K562 (cell line): ENCODE data around the gene SHE. TPM values are rescaled to one million over a fixed set of nuclear protein-coding genes. Genes with fewer than 3 reads are reported as not detected.
A peak's percentile ranks its signal among the peaks of the same experiment; 100 is the strongest.

ENCODE experiments used
- ATAC-seq: fragments of 200-7000 bp; cut with Tn5 transposase; 3 replicates; pipeline ENCODE4 v1.9.1; 2020; ENCODE audit warnings: moderate library complexity
- BruUV-seq: library from RNA; stranded (reverse); fragments of 400-500 nt; replicated peaks from 2 replicates; lab custom pipeline; 2021; lab: Mats Ljungman, UMichigan
- CTCF ChIA-PET: fragments of 300-600 bp; formaldehyde crosslinking; extraction: SDS; loops from one replicate; lab custom pipeline; 2021; ENCODE audit warnings: low intra/inter-chr PET ratio; lab: Yijun Ruan, JAX
- POLR2A ChIA-PET: fragments of 300-600, 350-650 bp; sonication (Branson Sonifier 250); formaldehyde crosslinking; extraction: SDS; loops from one replicate; lab custom pipeline; 2021; ENCODE audit warnings: antibody characterized with exemption, inconsistent platforms; lab: Yijun Ruan, JAX
- DNase-seq, 4 experiments: peaks; one replicate each; pipeline versions ENCODE4 v3.0.0 to v3.0.0-alpha.2; 2011 to 2018; ENCODE audit warnings: low spot score in 3 of 4, mixed read lengths in 3 of 4; ENCODE audit errors: extremely low read depth in 1 of 4
- FAIRE-seq: peaks from 2 replicates; lab custom pipeline; 2011; peaks lifted over from hg19 to GRCh38; lab: Jason Lieb, UNC
- H2AFZ ChIP-seq: 2 replicates; pipeline ENCODE4 v1.6.0; 2011; ENCODE audit warnings: low read depth, low read length, control low read depth, inconsistent platforms
- H3K27ac ChIP-seq: fragments of 200-600 bp; 3 replicates; pipeline ENCODE4 v1.8.0; 2011; ENCODE audit warnings: low read depth, mild to moderate bottlenecking, control low read depth, inconsistent platforms, low read length, moderate library complexity, mixed read lengths; ENCODE audit errors: extremely low read depth
- H3K27me3 ChIP-seq, 2 experiments: fragments of 300-600 bp in 1 of 2; 2 replicates in 1 of 2; 3 replicates in 1 of 2; pipeline versions ENCODE4 v1.6.0 to v1.8.0; 2011; ENCODE audit warnings: inconsistent platforms in 2 of 2, low read length in 2 of 2, mild to moderate bottlenecking in 1 of 2, mixed read lengths in 1 of 2, moderate library complexity in 1 of 2; ENCODE audit not compliant: control insufficient read depth in 2 of 2, insufficient read depth in 2 of 2
- H3K36me3 ChIP-seq: fragments of 300-600 bp; 3 replicates; pipeline ENCODE4 v1.8.0; 2011; ENCODE audit warnings: mild to moderate bottlenecking, low read length, inconsistent platforms; ENCODE audit not compliant: control insufficient read depth, insufficient read depth
- H3K4me1 ChIP-seq, 2 experiments: fragments of 200-600 bp in 1 of 2; replicated peaks in 1 of 2; 2 replicates in 1 of 2; 3 replicates in 1 of 2; pipeline versions ENCODE4 v1.5.1 to v1.8.0; 2011; ENCODE audit warnings: inconsistent platforms in 2 of 2, low read length in 2 of 2, mild to moderate bottlenecking in 1 of 2, mixed read lengths in 1 of 2, moderate library complexity in 1 of 2; ENCODE audit not compliant: control insufficient read depth in 2 of 2, insufficient read depth in 2 of 2
- H3K4me2 ChIP-seq: 2 replicates; pipeline ENCODE4 v1.6.1; 2011; ENCODE audit warnings: low read length, control low read depth, inconsistent platforms, mixed read lengths; ENCODE audit not compliant: insufficient read depth
- H3K4me3 ChIP-seq: fragments of 200-600 bp; sonication (generic), shearing (Covaris generic); 2 replicates; pipeline ENCODE4 v1.5.1; 2016; ENCODE audit warnings: control low read depth, inconsistent platforms
- H3K79me2 ChIP-seq: fragments of 200-600 bp; 3 replicates; pipeline ENCODE4 v1.8.0; 2011; ENCODE audit warnings: low read length, inconsistent platforms; ENCODE audit not compliant: control insufficient read depth, insufficient read depth
- H3K9ac ChIP-seq, 2 experiments: 2 replicates each; pipeline versions ENCODE4 v1.6.0 to v1.6.1; 2011; ENCODE audit warnings: low read depth in 2 of 2, low read length in 2 of 2, control low read depth in 1 of 2, inconsistent platforms in 1 of 2, mild to moderate bottlenecking in 1 of 2, mixed read lengths in 1 of 2; ENCODE audit not compliant: insufficient read depth in 1 of 2
- H3K9me1 ChIP-seq: one replicate; pipeline ENCODE4 v1.6.0; 2011; ENCODE audit warnings: inconsistent platforms, mild to moderate bottlenecking, low read length, moderate library complexity; ENCODE audit not compliant: control insufficient read depth, insufficient read depth
- H3K9me3 ChIP-seq: replicated peaks from 2 replicates; pipeline ENCODE4 v1.5.1; 2011; ENCODE audit warnings: low read depth, low read length, inconsistent platforms; ENCODE audit not compliant: control insufficient read depth, insufficient read depth
- H4K20me1 ChIP-seq: replicated peaks from 2 replicates; pipeline ENCODE4 v1.6.1; 2011; ENCODE audit warnings: low read length, inconsistent platforms, mixed read lengths; ENCODE audit not compliant: control insufficient read depth, insufficient read depth
- BRF1 ChIP-seq: IDR thresholded peaks from 3 replicates; pipeline ENCODE4 v1.6.1; 2011; ENCODE audit warnings: borderline replicate concordance, mild to moderate bottlenecking; ENCODE audit not compliant: insufficient read length; ENCODE audit errors: extremely low read depth
- FOXP4 ChIP-seq: sonication (generic); formaldehyde crosslinking; IDR thresholded peaks from 2 replicates; pipeline ENCODE4 v1.8.0; 2022; ENCODE audit warnings: mild to moderate bottlenecking, missing genetic modification reagents, borderline replicate concordance
- GMEB1 ChIP-seq: fragments of 250-450 bp; sonication (Bioruptor Pico); IDR thresholded peaks from 2 replicates; pipeline ENCODE4 v1.4.0; 2020; ENCODE audit warnings: mild to moderate bottlenecking
- NR2C2 ChIP-seq, 2 experiments: fragments of 200-800 bp in 1 of 2; sonication (Bioruptor generic) in 1 of 2; sonication (generic) in 1 of 2; formaldehyde crosslinking in 1 of 2; IDR thresholded peaks; 2 replicates each; pipeline versions ENCODE4 v1.6.1 to v1.8.0; 2016 to 2022; ENCODE audit warnings: mild to moderate bottlenecking in 1 of 2, missing compliant biosample characterization in 1 of 2, missing genetic modification characterization in 1 of 2, missing genetic modification reagents in 1 of 2
- PTTG1 ChIP-seq: fragments of 450-650 bp; IDR thresholded peaks from 2 replicates; pipeline ENCODE4 v1.6.1; 2016; ENCODE audit warnings: low read depth, mild to moderate bottlenecking, missing genetic modification characterization, missing compliant biosample characterization
- RCOR1 ChIP-seq, 2 experiments: IDR thresholded peaks; 2 replicates each; pipeline ENCODE4 v1.6.1; 2012; ENCODE audit warnings: low read depth in 2 of 2, low read length in 2 of 2, borderline replicate concordance in 1 of 2, improper control_type of control experiment in 1 of 2
- RFX1 ChIP-seq: fragments of 450-650 bp; IDR thresholded peaks from 2 replicates; pipeline ENCODE4 v1.6.1; 2016; ENCODE audit warnings: mild to moderate bottlenecking, moderate library complexity
- U2AF2 ChIP-seq: fragments of 200-400 bp; formaldehyde crosslinking; optimal IDR thresholded peaks from 2 replicates; pipeline ENCODE3; 2017; ENCODE audit warnings: low read depth, mild to moderate bottlenecking, low read length
- ZBTB7A ChIP-seq: IDR thresholded peaks from 2 replicates; pipeline ENCODE4 v1.6.1; 2011; ENCODE audit warnings: low read depth, mild to moderate bottlenecking, low read length, moderate library complexity, borderline replicate concordance; ENCODE audit not compliant: control insufficient read depth
- ZNF584 ChIP-seq: fragments of 200-800 bp; sonication (Bioruptor generic); IDR thresholded peaks from 2 replicates; pipeline ENCODE4 v1.6.1; 2016; ENCODE audit warnings: low read depth, mild to moderate bottlenecking, missing genetic modification characterization, missing compliant biosample characterization
- WGBS: fragments of 100-300 bp; shearing (Covaris generic); methylation state at CpG from one replicate; pipeline ENCODE4 v1.1.6; 2016; ENCODE audit warnings: low coverage, mixed read lengths; ENCODE audit not compliant: insufficient coverage; ENCODE audit errors: missing lambda C conversion rate; 5-methylcytosine and 5-hydroxymethylcytosine counted together
- in situ Hi-C: fragments of 300-500 bp; cut with MboI; formaldehyde crosslinking; loops from 4 replicates; pipeline ENCODE4 v1.15.0; 2018; ENCODE audit warnings: inconsistent platforms, mixed read lengths
- intact Hi-C: fragments of 100-400 bp; cut with micrococcal nuclease; formaldehyde crosslinking; loops from 2 replicates; pipeline ENCODE4 v1.14.2; 2022
- polyA plus RNA-seq, 8 experiments: library from polyadenylated mRNA; depleted of rRNA in 4 of 8; stranded (reverse) in 5 of 8; unstranded in 3 of 8; fragments of >200 nt; fragmentation: Nextera tagmentation in 2 of 8; fragmentation: Illumina TruSeq in 1 of 8; extraction: Ambion mirVana in 2 of 8; extraction: Trizol in 1 of 8; gene quantifications; 2 replicates each; pipeline versions ENCODE4 v1.2.1 to v1.2.3, GENCODE V29; 2011 to 2014; ENCODE audit warnings: inconsistent platforms in 1 of 8, missing spikeins in 1 of 8
- total RNA-seq, 7 experiments: library from RNA; depleted of rRNA in 6 of 7; stranded (reverse); fragments of >200 nt in 6 of 7; fragmentation: Illumina TruSeq in 2 of 7; extraction: Trizol in 2 of 7; gene quantifications; 2 replicates each; pipeline versions ENCODE4 v1.2.1 to v1.2.3, GENCODE V29; 2011 to 2021; ENCODE audit warnings: low replicate concordance in 1 of 7

SHE gene
- total and polyA plus RNA-seq, 9 of the 15 experiments (the other 6 are each of a cell fraction or from before 2014, with no cell fraction given), result 0.01 to 0.05 TPM; not detected in 7

- TF ChIP-seq NR2C2 (CRISPR knock-in tag; IDR thresholded peaks at IDR 0.05) (no peak), NR2C2 (tag; IDR thresholded peaks at IDR 0.05) (peak; percentile 61; the same call in 1 of the 2 replicates)
These were observed 18.1 kb upstream of the SHE start (continued) for GRCh38 chr1:154520333-154520732.

GRCh38 chr1:154519591-154519991 lies 17.4 kb upstream of the SHE start:
- intact Hi-C loops (no loop called here), in situ Hi-C loops (no loop called here)
- no TSS peak for BruUV-seq
- H3K27me3 ChIP-seq, result peaks cover 21 to 53% of the 10 kb centered on the region in 2 experiments
- peaks cover 0 to 4% of the 10 kb centered on the region in 2 experiments; a peak in 1 of 5 replicates for H3K4me1 ChIP-seq
- H3K9me1 ChIP-seq, result no peaks in the 10 kb centered on the region
- no peak overlapping the region for H2AFZ ChIP-seq
- ATAC-seq, result no peak
- FAIRE-seq, result no peak
- no peak overlapping the region for H3K4me3 ChIP-seq
- H4K20me1 ChIP-seq, result no peaks in the 10 kb centered on the region
- H3K4me2 ChIP-seq, result no peak overlapping the region
- no peak overlapping the region for H3K27ac ChIP-seq
- DNase-seq, result no peak
- no peaks in the 10 kb centered on the region for H3K9me3 ChIP-seq
- no peak overlapping the region for H3K9ac ChIP-seq
- H3K79me2 ChIP-seq, result no peaks in the 10 kb centered on the region
- no peaks in the 10 kb centered on the region for H3K36me3 ChIP-seq
- 24% methylated on average over 9 of the region's 9 CpGs for WGBS
- ChIA-PET POLR2A (interaction anchor here (0.8 to 2.3 kb wide), 3 partner anchors 10 to 66 kb away, joined by 3 to 12 read pairs (median 3); no protein-coding TSS in a partner anchor), CTCF (no interaction called here)
- TF ChIP-seq GMEB1 (CRISPR knock-in tag) (no peak), RFX1 (no peak), U2AF2 (no peak), FOXP4 (CRISPR knock-in tag) (no peak), PTTG1 (tag) (no peak), ZBTB7A (no peak), RCOR1 (IDR thresholded peaks at IDR 0.05; ENCODE audit: borderline replicate concordance in 1 of 2, low read depth in 2 of 2, low read length in 2 of 2) (no peak), ZNF584 (CRISPR knock-in tag) (no peak), BRF1 (no peak)
